HG03520 (cell line): ENCODE measurements around the gene TEAD1.

Experiments used
- ATAC-seq: cut with Tn5 transposase; IDR thresholded peaks from one replicate; pipeline ENCODE4 v1.9.1; 2021; ENCODE audit warnings: mild to moderate bottlenecking, moderate library complexity; ENCODE audit not compliant: unreplicated experiment

Gene TEAD1

GRCh38 chr11:12785901-12786300 lies 111.7 kb downstream of the TEAD1 start:
- no peak for ATAC-seq

GRCh38 chr11:12786450-12786849 lies 112.2 kb downstream of the TEAD1 start:
- no peak for ATAC-seq

GRCh38 chr11:12786891-12787290 lies 112.7 kb downstream of the TEAD1 start:
- ATAC-seq, result no peak

- ATAC-seq, result no peak
These were observed 113.6 kb downstream of the TEAD1 start for GRCh38 chr11:12787847-12788246.

- ATAC-seq, result no peak
These were observed 114.8 kb downstream of the TEAD1 start for GRCh38 chr11:12789054-12789453.

GRCh38 chr11:12789596-12790215 lies 115.5 kb downstream of the TEAD1 start:
- no peak for ATAC-seq

GRCh38 chr11:12790861-12791616 lies 116.8 kb downstream of the TEAD1 start:
- ATAC-seq, result no peak

GRCh38 chr11:12792018-12792417 lies 117.8 kb downstream of the TEAD1 start:
- no peak for ATAC-seq

- ATAC-seq, result no peak
These were observed 118.4 kb downstream of the TEAD1 start for GRCh38 chr11:12792590-12792989.

GRCh38 chr11:12793065-12793464 lies 118.8 kb downstream of the TEAD1 start:
- ATAC-seq, result no peak

- no peak for ATAC-seq
These were observed 119.3 kb downstream of the TEAD1 start for GRCh38 chr11:12793506-12793905.

- ATAC-seq, result no peak
These were observed 120.5 kb downstream of the TEAD1 start for GRCh38 chr11:12794576-12795230.

- no peak for ATAC-seq
These were observed 123.8 kb downstream of the TEAD1 start for GRCh38 chr11:12797996-12798395.

GRCh38 chr11:12798609-12799011 lies 124.4 kb downstream of the TEAD1 start:
- no peak for ATAC-seq

- ATAC-seq, result no peak
These were observed 125.2 kb downstream of the TEAD1 start for GRCh38 chr11:12799334-12799835.

GRCh38 chr11:12800032-12800671 lies 125.9 kb downstream of the TEAD1 start:
- no peak for ATAC-seq

- no peak for ATAC-seq
These were observed 126.7 kb downstream of the TEAD1 start for GRCh38 chr11:12800871-12801270.

- ATAC-seq, result no peak
These were observed 127.8 kb downstream of the TEAD1 start for GRCh38 chr11:12801976-12802375.

- ATAC-seq, result no peak
These were observed 128.3 kb downstream of the TEAD1 start for GRCh38 chr11:12802418-12803085.

GRCh38 chr11:12803086-12803826 lies 129.0 kb downstream of the TEAD1 start:
- no peak for ATAC-seq
